ENCODE results near the gene MICALL1. TPM values are rescaled to one million over a fixed set of nuclear protein-coding genes. Genes with fewer than 3 reads are reported as not detected.

Gene MICALL1
- total and polyA plus RNA-seq, 2 of the 4 experiments (the other 2 are of a cell fraction): 12.4 to 22.3 TPM

DNA sequence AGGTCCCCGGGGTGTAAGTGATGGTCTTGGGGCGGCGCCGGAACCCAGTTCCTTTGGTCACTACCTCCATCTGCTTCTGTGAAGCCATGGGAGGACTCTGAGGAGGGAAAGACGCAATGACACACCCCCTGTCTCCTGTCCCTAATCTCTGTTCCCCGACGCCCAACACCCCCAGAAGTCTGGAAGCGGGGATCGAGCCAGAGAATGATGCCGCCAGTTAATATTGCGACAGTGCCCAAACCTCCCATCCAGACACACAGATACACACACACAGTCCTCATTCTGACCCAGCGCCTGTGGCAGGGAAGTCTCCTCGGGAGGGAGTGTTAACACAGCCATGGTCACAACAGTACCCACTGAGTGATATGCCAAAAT is 47.0 kb downstream of the MICALL1 start:
- no peak for DNase-seq
- Histone ChIP-seq H4K8ac (ENCODE audit: low read depth in 2 of 2, low read length in 2 of 2) (peak overlapping the region; percentile 44 to 67; a peak in 3 of 4 replicates), H3K18ac (ENCODE audit: low read depth, low read length) (no peak overlapping the region), H2AFZ (replicated peaks; ENCODE audit: low read length, poor library complexity) (peak overlapping the region; percentile 100), H2BK15ac (ENCODE audit: low read depth, low read length) (no peak overlapping the region), H3K4me2 (ENCODE audit: low read depth, low read length) (peak overlapping the region; percentile 78), H2BK20ac (ENCODE audit: low read depth, low read length) (no peak overlapping the region), H3K9me3 (ENCODE audit: control insufficient read depth, insufficient read depth, low read length) (no peaks in the 10 kb centered on the region), H3K9me1 (ENCODE audit: insufficient read depth, low read length) (peaks cover 3% of the 10 kb centered on the region), H3K79me1 (ENCODE audit: low read depth in 1 of 2, low read length in 2 of 2) (peaks cover 18 to 27% of the 10 kb centered on the region in 2 experiments), H2BK5ac (ENCODE audit: low read depth, low read length, poor library complexity, severe bottlenecking) (no peak overlapping the region), H3K56ac (ENCODE audit: extremely low read depth, insufficient read depth, low read length) (peak overlapping the region; percentile 13; the same call in 1 of the 2 replicates), H3K4me1 (ENCODE audit: control insufficient read depth, insufficient read depth, low read length) (peaks cover 5% of the 10 kb centered on the region), H3K27ac (ENCODE audit: insufficient read depth, low read length) (peak overlapping the region; percentile 1), H2AK9ac (replicated peaks; ENCODE audit: low read depth, low read length, poor library complexity) (peak overlapping the region; percentile 98), H4K5ac (ENCODE audit: low read depth, low read length) (peak overlapping the region; percentile 3; the same call in 1 of the 2 replicates), H3K4ac (ENCODE audit: low read depth, low read length) (peak overlapping the region; percentile 53), H3K27me3 (ENCODE audit: control insufficient read depth, insufficient read depth, low read length) (no peaks in the 10 kb centered on the region), H3K14ac (replicated peaks; ENCODE audit: low read depth, low read length) (peak overlapping the region; percentile 23), H2BK120ac (ENCODE audit: low read depth, low read length) (no peak overlapping the region), H3K36me3 (ENCODE audit: control insufficient read depth, insufficient read depth, low read length) (peaks cover 14% of the 10 kb centered on the region), H3K4me3 (ENCODE audit: insufficient read depth, low read depth, low read length) (peak overlapping the region; percentile 80), H4K20me1 (ENCODE audit: insufficient read depth, low read length) (no peaks in the 10 kb centered on the region), H2AK5ac (ENCODE audit: low read depth, low read length) (peak overlapping the region; percentile 2; the same call in 1 of the 2 replicates), H4K91ac (ENCODE audit: insufficient read depth, low read depth, low read length) (peak overlapping the region; percentile 13; the same call in 1 of the 2 replicates), H3K9ac (ENCODE audit: low read depth, low read length) (peak overlapping the region; percentile 37), H3K23ac (ENCODE audit: low read depth, low read length) (peak overlapping the region; percentile 80)
- POLR2A ChIA-PET (ENCODE audit: unreplicated experiment): no interaction called here
- BruUV-seq (replicated peaks): no TSS peak
- CTCF ChIA-PET: no interaction called here
- dilution Hi-C loops (cut with HindIII; ENCODE audit: low sequenced_read_pairs, unreplicated experiment): no loop called here
- intact Hi-C loops (cut with micrococcal nuclease): no loop called here
- no CpG with 5 or more reads among the region's 13 CpGs for WGBS, 2 experiments (ENCODE audit: extremely low coverage in 2 of 2, insufficient read length in 1 of 2)
- peak; percentile 60 for ATAC-seq (ENCODE audit: low read depth)
- in situ Hi-C loops (cut with MboI; ENCODE audit: low sequenced_read_pairs): no loop called here
- TF ChIP-seq CEBPB (IDR thresholded peaks at IDR 0.05; ENCODE audit: low read depth, low read length): peak; percentile 84
- TF ChIP-seq, protein P1, sequence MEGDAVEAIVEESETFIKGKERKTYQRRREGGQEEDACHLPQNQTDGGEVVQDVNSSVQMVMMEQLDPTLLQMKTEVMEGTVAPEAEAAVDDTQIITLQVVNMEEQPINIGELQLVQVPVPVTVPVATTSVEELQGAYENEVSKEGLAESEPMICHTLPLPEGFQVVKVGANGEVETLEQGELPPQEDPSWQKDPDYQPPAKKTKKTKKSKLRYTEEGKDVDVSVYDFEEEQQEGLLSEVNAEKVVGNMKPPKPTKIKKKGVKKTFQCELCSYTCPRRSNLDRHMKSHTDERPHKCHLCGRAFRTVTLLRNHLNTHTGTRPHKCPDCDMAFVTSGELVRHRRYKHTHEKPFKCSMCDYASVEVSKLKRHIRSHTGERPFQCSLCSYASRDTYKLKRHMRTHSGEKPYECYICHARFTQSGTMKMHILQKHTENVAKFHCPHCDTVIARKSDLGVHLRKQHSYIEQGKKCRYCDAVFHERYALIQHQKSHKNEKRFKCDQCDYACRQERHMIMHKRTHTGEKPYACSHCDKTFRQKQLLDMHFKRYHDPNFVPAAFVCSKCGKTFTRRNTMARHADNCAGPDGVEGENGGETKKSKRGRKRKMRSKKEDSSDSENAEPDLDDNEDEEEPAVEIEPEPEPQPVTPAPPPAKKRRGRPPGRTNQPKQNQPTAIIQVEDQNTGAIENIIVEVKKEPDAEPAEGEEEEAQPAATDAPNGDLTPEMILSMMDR (conservative IDR thresholded peaks at IDR 0.05; ENCODE audit: low read depth, low read length): no peak
